ENCODE measurements around the gene E2F8. TPM values are rescaled to one million over a fixed set of nuclear protein-coding genes. Genes with fewer than 3 reads are reported as not detected.

Gene E2F8
- total RNA-seq, 4 donors from 2014 or later = 0.57 to 4.8 (median 1.4) TPM

DNA sequence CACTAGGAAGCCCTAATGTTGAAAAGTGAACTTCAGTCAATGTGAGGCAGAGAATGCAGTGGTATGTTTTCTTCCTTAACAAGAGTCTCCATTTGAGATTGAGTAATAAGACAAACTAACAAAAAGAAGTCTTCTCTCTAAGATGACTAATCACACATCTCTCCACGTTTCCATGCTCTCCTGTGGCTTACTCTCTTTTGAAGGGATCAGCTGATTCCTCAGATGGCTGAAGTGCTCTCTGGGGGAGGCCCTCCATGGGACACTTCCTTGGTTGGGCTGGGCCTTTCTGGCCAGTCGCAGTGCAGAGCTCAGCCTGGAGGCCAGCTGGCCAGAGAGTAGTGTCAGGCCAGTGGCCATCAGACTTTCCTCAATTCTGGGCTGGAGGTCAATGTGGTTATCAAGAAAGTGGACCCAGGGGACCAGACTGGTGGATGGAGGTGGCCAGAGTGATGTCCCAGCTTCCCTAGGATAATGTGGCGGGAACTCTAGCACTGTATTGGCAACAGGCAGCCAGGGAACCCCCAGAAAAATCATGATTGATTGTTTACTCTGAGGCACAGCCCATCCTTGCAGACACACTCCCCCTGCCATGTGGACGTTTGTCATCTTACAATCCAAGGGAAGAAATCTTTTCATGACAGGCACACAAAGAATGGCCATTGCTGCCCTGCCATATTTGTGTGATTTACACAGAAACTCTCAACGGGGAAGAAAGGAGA is 53.5 kb downstream of the E2F8 start:
- DNase-seq (ENCODE audit: low spot score in 2 of 2) = no peak
- intact Hi-C loops (cut with DNase I; ENCODE audit: low total_unique reads) = no loop called here
- no peak overlapping the region for H3K4me3 ChIP-seq (ENCODE audit: low read depth, poor library complexity, severe bottlenecking)
- 66 to 76% methylated on average over 5 of the region's 5 CpGs for WGBS, 2 donors
- TF ChIP-seq, protein P1, sequence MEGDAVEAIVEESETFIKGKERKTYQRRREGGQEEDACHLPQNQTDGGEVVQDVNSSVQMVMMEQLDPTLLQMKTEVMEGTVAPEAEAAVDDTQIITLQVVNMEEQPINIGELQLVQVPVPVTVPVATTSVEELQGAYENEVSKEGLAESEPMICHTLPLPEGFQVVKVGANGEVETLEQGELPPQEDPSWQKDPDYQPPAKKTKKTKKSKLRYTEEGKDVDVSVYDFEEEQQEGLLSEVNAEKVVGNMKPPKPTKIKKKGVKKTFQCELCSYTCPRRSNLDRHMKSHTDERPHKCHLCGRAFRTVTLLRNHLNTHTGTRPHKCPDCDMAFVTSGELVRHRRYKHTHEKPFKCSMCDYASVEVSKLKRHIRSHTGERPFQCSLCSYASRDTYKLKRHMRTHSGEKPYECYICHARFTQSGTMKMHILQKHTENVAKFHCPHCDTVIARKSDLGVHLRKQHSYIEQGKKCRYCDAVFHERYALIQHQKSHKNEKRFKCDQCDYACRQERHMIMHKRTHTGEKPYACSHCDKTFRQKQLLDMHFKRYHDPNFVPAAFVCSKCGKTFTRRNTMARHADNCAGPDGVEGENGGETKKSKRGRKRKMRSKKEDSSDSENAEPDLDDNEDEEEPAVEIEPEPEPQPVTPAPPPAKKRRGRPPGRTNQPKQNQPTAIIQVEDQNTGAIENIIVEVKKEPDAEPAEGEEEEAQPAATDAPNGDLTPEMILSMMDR (IDR thresholded peaks at IDR 0.05) = no peak
- no peak for TF ChIP-seq POLR2A (IDR thresholded peaks at IDR 0.05)

DNA sequence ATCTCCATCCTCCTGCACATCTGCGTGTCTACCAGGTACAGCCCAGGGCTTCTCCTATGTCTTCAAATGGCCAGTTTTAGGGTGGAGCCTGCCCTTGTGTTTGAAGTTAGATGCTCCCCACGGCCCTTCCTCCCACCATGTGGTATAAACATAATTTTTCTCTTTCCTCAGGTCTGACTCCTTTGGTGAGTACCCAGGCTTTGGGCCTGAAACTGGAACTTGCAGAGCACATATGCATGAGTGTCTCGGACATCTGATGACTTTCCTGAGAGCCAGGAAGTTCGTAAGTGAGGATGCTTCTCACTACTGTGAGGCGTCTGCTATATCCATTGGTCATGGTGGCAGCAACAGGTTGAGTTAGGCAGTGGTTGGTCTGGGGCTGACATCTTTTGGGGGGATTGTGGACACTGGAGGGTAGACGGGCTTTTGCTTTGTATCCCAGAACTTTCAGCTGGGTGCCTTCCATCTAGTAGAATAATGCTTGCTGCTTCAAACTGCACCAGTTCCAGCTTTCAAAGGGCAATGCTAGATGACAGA is 55.2 kb downstream of the E2F8 start:
- WGBS, 2 donors = 76 to 78% methylated on average over 6 of the region's 6 CpGs
- intact Hi-C loops (cut with DNase I; ENCODE audit: low total_unique reads) = no loop called here
- DNase-seq (ENCODE audit: low spot score in 2 of 2) = no peak
- TF ChIP-seq POLR2A (IDR thresholded peaks at IDR 0.05) = no peak
- TF ChIP-seq, protein P1 (IDR thresholded peaks at IDR 0.05) = no peak
- H3K4me3 ChIP-seq (ENCODE audit: low read depth, poor library complexity, severe bottlenecking) = no peak overlapping the region

DNA sequence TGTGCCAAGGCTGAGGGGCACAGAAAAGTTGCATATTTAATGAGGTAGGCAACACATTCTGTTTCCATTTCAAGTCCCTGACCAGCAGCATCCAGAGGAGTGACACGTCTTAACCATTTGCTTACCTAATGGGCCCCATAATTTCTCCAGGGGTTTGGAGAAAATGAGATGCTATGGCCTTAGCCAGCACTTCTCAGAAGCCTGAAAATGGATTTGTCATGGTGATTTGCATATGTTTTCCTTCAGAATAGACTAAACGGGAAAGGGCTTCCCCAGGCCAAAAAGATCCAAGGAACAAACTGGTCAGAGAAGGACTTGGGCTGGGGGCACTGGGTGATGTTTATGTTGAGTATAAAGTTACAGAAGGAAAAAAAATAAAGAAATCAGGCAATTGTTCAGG is 55.7 kb downstream of the E2F8 start:
- H3K4me3 ChIP-seq (ENCODE audit: low read depth, poor library complexity, severe bottlenecking) = no peak overlapping the region
- TF ChIP-seq POLR2A (IDR thresholded peaks at IDR 0.05) = no peak
- TF ChIP-seq, protein P1 (IDR thresholded peaks at IDR 0.05) = no peak
- intact Hi-C loops (cut with DNase I; ENCODE audit: low total_unique reads) = no loop called here
- WGBS, 2 donors = 72 to 74% methylated on average over 2 of the region's 2 CpGs
- DNase-seq (ENCODE audit: low spot score in 2 of 2) = no peak

DNA sequence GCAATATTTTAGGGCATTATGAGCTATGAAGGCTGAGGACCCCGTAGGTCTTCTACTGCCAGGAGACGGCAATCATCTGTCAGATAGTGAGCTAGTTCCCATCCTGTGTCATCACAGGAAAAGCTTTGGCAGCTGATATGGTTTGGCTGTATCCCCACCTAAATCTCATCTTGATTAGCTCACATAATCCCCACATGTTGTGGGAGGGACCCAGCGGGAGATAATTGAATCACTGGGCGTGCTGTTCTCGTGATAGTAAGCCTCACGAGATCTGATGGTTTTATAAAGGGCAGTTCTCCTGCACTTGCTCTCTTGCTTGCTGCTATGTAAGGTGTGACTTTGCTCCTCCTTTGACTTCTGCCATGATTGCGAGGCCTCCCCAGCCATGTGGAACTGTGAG is 57.1 kb downstream of the E2F8 start:
- TF ChIP-seq, protein P1 (IDR thresholded peaks at IDR 0.05) = no peak
- no peak for TF ChIP-seq POLR2A (IDR thresholded peaks at IDR 0.05)
- no peak for DNase-seq (ENCODE audit: low spot score in 2 of 2)
- H3K4me3 ChIP-seq (ENCODE audit: low read depth, poor library complexity, severe bottlenecking) = no peak overlapping the region
- intact Hi-C loops (cut with DNase I; ENCODE audit: low total_unique reads) = no loop called here
- 81 to 82% methylated on average over 7 of the region's 7 CpGs for WGBS, 2 donors

DNA sequence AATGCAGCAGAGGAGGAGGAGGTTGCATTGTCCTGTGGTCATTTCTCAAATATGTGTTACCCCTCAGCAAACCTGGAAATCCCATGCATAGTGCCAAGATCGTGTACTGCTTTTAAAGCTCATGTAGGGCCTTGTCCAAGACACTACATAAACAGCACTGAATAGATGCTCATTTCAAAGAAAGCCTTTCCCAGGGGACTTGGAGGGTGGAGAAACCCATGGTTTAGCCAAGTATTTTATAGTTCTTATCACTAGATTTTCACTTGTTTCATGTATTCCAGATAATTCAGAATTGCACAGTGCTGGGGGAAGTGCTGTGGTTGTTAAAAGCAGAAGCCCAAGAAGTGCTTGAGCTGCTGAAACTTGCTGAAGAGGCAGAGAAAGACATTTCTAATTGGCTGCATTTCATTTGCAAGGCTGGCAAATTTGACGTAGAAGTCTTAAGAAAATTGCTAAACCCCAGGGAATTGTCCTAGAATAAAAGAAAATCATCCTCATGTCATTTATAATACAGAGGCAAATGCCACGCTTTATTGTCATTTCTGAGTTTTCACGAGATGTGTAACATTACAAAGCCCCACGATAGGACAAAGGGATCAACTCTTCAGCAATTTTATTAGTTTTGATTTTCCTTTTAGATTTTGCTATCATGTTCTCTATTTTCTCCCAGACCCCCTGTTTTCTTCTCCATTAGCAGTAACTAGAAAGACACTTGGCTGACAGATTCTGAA is 59.0 kb downstream of the E2F8 start:
- TF ChIP-seq, protein P1 (IDR thresholded peaks at IDR 0.05) = no peak
- no peak for TF ChIP-seq POLR2A (IDR thresholded peaks at IDR 0.05)
- DNase-seq (ENCODE audit: low spot score in 2 of 2) = no peak
- H3K4me3 ChIP-seq (ENCODE audit: low read depth, poor library complexity, severe bottlenecking) = no peak overlapping the region
- WGBS, 2 donors = 69 to 79% methylated on average over 5 of the region's 5 CpGs
- intact Hi-C loops (cut with DNase I; ENCODE audit: low total_unique reads) = no loop called here
